Measurements from ENCODE around the gene PTPN9.
"Not testable (repeated sequence)": the region's sequence is repeated elsewhere in the genome, so short reads cannot be mapped to it uniquely, and the experiment has no call there.

The PTPN9 gene

DNA sequence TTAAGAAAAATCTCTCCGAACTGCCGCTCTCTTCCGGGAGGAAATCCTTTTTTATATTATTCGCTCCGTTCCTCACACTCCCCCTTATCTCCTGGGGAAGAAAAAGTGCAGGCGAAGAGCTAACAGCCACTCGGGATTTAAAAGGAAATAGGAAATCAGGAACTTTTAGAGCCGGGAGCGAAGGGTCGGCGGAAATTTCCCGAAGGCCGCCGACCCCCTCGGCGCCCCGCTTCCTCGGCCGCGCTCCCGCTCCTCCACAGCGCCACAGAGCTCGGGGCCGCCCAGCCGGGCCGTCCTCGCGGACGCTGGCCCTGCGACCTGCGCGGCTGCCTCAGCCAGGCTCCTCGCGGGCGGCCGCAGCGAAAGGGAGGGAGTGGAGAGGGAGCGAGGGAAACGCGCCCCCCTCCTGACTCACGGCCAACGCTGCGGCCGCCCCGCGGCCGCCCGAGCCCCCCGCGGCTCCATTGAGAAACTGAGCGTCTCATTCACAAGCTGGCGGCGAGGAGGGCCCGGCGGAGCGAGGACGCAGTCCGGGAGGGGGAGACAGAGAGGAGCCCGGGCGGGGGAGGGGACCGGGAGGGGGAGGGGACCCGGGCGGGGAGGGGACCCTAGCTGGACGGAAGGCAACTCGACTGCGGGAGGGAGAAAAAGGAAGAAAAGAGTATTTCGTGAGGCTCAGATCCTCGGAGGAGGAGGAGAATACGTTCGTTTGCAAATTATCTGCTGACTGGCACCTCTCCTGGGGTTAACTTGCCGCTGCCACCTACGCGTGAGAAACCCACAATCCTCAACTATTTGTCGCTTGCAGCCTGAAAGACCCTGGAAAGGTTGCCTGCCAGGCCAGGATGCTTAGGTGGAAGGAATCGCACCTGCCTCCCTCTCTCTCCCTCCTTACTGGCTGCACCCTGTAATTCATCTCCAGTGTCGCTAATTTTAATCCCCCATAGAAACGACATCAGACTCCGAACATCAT lies at the start of gene PTPN9:
Gene PTPN9 (minus strand): TSS at position 368 of the 973 bp plus-strand sequence. CDS start 539 bp downstream, outside the sequence.
- DNase-seq, result no peak

GRCh38 chr15:75625542-75626347 lies 46.6 kb upstream of the PTPN9 start, which contains the start of gene SNUPN:
TSS of gene SNUPN (minus strand) at chr15:75625725. CDS start at chr15:75621051, 4,674 bp downstream.
- peak; percentile 79 for DNase-seq

DNA sequence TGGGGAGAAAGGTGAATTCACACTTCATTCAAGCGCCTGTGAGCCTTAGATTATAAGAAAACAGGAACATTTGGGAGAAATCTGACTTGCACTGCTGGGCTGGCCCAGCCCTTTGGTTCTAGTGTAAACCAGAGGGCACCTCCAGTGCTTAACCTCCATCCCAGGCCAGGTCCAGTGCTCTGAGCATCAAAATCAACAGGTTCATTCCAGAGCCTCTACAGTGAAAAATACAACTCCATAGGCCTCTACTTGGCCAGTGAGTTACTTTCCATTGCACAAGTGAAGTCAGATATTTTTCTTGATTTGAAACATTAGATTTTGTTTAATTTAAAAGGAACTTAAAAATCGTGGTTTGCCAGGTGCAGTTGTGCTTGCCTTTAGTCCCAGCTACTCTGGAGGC lies 43.4 kb upstream of the PTPN9 start:
- no peak for DNase-seq

DNA sequence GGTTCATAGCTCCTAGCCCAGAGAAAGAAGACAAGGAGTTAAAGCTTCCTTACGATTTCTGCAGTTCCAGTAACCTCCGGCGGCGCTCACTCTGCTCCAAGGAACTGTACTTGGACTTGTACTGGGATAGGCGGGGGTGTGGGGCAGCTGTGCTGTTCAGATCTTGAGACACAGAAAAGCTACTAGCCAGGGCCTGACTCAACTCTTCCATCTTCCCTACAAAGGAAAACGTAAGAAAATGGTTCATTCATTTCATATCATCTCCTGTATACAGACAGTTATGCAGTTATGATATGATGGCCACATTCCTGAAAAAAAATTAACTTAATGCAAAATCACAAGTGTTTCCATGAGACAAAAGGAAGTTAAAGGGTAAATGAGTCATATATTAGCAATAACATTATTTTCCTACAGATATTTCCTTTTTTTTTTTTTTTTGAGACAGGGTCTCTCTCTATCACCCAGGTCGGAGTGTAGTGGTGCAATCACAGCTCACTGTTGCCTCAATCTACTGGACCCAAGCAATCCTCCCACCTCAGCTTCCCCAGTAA lies 41.8 kb upstream of the PTPN9 start:
- DNase-seq, result no peak

DNA sequence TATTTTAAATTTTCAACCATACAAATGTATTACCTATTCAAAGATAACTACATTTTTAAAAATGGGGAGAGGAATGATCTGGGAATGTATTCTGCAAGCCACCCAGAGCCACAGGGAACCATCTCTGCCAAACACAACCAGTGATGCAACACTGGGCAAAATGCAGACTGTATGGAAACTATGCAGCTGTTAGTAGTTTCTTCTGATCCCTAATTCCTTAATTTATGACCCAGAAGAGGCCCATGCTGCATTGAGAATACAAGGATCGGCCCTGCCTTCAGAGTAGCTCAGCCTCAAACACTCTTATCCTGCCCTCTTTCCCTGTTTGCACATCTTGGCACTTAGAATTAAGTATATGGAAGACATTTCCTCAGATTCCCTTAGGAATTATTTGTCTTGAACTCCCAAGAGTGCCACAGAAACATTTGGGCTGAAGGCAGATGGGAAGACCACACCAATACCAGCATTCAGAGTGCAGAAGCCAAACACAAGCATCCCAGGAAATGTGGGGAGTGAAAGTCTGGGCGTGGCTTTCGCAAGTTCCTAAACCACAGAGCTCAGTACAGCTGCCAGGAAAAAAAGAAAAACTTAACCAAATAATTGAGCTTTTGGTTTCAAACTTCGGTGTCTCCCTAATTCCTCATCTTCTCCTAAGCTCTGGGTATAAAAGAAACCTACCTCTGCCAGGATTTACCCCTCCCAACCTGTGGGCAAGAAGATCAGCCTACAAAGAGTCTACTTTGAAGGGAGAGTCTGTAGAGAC lies 41.1 kb upstream of the PTPN9 start:
- no peak for DNase-seq

GRCh38 chr15:75616766-75617165 lies 37.7 kb upstream of the PTPN9 start:
- no peak for DNase-seq

DNA sequence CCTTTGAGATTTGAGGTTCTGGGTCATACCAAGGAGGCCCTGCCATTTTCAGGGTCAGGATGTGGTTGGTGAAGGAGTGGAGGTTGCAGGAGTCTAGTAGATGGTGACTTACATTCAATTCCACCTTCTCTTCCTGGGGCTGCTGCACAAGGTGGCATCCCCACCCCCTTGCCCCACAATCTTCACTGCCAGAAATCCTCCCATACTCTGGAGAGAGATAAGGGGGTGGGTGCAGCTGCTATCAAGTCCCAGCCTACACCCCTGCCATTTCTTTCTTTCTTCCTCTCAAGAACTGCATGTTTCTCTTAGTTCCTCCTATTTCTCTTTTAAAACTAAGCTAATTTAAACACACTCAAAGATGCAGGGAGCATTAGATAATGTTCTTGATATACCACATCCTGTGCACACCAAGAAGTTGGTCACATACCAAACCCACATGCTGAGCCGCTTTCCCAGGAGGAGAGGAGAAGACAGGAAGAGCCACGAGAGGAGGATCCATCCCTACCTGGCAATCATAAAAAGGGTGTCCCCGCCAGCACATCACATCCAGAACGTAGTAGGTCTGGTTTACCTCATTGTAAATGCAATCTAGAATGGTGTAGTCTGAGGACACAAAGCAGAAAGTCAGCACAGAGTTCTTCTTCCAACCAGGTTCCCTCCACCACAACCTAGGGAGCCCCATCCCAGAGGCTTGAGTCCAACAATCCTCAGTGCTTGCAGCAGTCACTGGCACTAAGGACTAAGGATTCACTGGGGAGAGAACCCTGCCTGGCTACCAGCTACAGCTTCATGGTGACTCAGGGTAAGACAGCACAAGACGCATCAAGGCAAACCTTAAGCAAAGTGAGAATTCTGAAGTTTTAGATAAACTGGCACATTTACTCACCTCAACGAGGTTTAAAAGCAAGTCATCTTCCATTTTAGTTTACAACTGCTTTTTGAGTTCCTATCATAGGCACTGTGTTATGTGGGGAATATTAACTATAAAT lies 27.9 kb upstream of the PTPN9 start:
- DNase-seq, result no peak

- no peak for DNase-seq
Measured at GRCh38 chr15:75606026-75606425, 26.9 kb upstream of the PTPN9 start.

DNA sequence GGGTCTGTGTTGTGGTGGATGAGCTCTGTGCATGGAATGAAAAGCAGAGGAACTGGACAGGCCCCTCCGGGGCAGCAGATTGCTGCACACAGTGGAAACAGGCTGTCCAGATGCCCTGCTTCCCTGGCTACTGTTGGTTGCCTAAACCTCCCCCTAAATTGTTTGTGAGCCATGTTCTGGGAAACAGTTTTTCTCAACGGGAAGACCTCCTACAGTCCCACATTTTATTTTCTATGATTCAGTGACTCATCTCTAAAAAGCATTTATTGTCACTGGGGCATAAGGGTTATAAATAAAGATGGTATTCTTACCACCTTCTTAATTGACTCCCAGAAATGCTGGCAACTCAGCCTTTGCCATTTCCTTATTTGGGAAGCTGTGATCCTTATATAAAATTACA lies 20.3 kb upstream of the PTPN9 start:
- DNase-seq, result no peak

DNA sequence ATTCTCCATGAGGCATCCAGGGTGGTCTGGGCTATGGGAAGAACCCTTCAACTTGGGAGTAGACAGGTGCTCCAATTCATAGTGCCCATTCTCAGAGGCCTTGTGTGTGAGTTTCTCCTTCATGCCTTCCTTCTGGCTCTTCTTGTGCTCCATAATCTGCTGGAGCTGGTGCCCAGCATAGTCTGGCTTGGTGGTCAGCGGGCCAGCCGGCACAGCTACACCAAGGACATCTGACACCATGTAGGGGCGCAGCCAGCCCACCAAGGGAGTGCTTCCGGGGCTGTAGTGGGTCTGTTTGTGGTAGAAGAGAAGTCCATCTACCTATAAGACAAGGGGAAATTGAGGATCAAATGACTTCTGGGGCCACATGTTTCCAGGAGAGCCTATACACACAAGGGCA lies 19.2 kb upstream of the PTPN9 start:
- DNase-seq, result no peak

- DNase-seq, result no peak
Measured at GRCh38 chr15:75597667-75598341, 18.7 kb upstream of the PTPN9 start.

DNA sequence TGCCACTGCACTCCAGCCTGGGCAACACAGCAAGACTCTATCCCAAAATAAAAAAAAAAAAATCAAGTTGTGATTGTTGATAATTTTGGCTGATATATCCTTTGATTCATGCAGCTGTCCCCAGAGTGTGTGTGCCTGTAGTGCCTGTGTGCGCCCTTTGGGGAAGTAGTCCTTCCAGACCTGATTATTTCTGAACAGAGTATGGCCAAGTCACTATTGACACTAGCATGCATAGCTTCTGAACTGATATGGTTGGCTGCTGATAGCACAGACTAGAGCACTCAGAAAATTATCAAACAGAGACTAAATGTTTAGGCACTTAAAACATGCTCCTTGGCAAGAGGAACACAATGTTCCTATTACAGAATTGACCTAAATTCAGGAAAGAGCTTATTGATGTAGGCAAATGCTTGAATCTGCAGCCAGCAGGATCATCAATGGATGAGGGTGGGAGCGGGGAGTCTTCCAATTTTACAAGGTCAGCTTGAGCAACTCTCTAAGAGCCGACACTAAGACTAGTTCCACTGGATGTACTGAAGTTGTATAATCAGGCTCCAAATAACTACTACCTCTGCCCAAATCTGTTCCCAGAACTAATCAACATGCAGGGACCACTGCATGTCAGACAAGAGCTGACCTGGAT lies 17.7 kb upstream of the PTPN9 start:
- DNase-seq, result no peak

DNA sequence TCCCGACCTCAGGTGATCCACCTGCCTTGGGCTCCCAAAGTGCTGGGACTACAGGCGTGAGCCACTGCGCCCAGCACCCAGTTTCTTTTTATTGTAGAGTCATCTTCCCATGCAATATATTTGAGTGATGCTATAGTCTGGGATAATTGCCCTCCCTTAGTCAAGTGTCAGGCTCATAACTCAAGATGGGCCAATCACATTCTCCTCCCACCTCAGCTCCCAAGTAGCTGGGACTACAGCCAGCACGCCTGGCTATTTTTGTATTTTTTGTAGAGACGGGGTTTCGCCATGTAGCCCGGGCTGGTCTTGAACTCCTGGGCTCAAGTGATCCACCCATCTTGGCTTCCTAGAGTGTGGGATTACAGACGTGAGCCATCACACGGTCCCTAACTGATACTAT lies 15.2 kb upstream of the PTPN9 start:
- DNase-seq, result no peak

DNA sequence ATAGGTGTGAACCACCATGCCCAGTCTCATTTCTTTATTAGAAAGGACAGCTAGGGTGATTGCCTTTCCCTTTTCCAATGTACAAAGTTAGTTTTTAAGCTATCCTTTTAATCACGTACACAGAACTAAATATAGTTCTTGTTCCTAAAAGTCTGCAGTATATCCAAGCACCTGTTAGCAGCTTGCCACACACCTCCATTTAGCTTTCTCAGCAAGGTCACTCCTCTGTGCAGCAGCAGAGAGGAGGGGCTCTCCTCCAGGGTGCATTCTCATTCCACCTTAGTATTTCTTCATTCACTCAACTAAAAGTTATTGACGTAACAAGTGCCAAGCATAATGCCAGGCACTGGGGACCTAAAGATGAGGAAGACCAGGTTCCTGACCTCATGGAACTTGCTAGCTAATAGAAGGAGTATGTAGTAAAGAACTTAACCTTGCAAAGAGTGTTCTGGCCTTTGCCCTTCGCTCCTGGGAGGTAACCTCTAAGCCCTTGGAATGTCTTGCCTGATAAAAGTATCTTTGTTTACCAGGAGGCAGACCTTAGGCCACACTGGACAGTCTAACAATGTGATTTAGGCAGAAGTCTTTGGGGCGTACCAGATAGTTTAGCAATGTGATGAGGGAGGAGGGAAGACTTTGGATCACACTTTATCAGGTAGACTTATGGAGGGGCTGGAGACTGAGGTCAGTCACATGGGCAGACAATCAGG lies 12.7 kb upstream of the PTPN9 start:
- DNase-seq, result no peak

- no peak for DNase-seq
Measured at GRCh38 chr15:75590239-75590638, 11.1 kb upstream of the PTPN9 start.

- no peak for DNase-seq
Measured at GRCh38 chr15:75589071-75589470, 10.0 kb upstream of the PTPN9 start.

- not testable (repeated sequence) for DNase-seq
Measured at GRCh38 chr15:75586422-75586821, 7.3 kb upstream of the PTPN9 start.

DNA sequence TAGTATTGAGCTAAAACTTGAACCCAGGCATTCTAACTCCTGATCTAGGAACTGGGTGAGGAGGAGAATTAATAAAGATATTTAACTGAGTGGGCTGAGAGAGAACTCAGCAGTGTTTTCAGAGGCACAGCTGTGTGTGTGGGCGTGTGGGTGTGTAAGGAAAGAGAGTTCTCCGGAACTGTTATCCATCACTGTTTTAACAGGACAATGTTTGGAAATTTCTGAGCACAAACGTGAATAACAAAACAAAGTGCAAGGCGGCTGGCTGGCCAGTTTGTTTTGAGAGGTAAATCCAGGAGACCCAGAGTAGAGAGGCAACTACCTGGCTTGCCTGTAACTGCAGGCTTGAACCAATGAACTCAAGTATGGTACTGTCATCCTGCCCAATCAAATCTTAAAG lies 5.0 kb upstream of the PTPN9 start:
- no peak for DNase-seq

GRCh38 chr15:75583701-75584100 lies 4.6 kb upstream of the PTPN9 start:
- no peak for DNase-seq

GRCh38 chr15:75582943-75583342 lies 3.8 kb upstream of the PTPN9 start:
- not testable (repeated sequence) for DNase-seq

Measured in SIG-M5 (cell line).